ENCODE results near the gene SLC6A12. TPM values are rescaled to one million over a fixed set of nuclear protein-coding genes. Genes with fewer than 3 reads are reported as not detected.

SLC6A12 gene
- total and polyA plus RNA-seq, 2 donors (not counting 3 experiments of a cell fraction or from before 2014, with no cell fraction given): not detected

DNA sequence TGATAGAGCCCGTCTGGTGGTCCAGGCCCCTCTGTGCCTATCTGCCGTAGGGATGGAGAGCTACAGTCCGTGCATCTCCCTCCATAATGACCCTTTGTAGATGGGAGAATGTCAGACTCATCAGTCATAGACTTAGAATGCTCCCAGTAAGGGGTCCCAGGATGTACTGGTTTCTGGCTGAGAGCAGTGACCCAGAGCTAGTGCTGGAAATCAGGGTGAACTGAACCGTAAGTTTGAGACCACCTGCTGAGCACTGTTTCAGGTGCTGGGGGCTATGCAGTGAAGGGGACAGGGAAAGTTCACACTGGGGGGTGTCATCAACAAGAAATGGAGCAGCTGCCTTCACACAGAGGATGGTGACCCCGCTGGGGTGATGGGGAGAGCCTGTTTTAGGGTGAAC, 34.1 kb downstream of the SLC6A12 start:
- no peak overlapping the region for H2AFZ ChIP-seq (ENCODE audit: low read depth, low read length)
- no peak overlapping the region for H3K9ac ChIP-seq (replicated peaks; ENCODE audit: extremely low read depth, insufficient read depth, low read length)
- POLR2A ChIA-PET: no interaction called here
- CTCF ChIA-PET: interaction anchor here (1.7 kb wide), 1 partner anchor 9 kb away, joined by 7 read pairs; no protein-coding TSS in a partner anchor
- DNase-seq (ENCODE audit: low read depth, low spot score) (no peak), FAIRE-seq (no peak)
- BruUV-seq (replicated peaks): no TSS peak
- intact Hi-C loops (cut with micrococcal nuclease): no loop called here
- dilution Hi-C loops (cut with MboI; ENCODE audit: extremely low pct_ligation_motif_present, low sequenced_read_pairs): no loop called here
- TF ChIP-seq EZH2 (IDR thresholded peaks at IDR 0.05; ENCODE audit: borderline replicate concordance, low read depth, low read length, severe bottlenecking) (no peak), CTCF (IDR thresholded peaks at IDR 0.05; ENCODE audit: extremely low read depth in 1 of 2, insufficient read depth in 1 of 2, low read depth in 1 of 2, low read length in 2 of 2) (no peak), MYC (IDR thresholded peaks at IDR 0.05; ENCODE audit: low read depth, low read length) (no peak), POLR2AphosphoS5 (IDR thresholded peaks at IDR 0.05; ENCODE audit: insufficient read depth, low read depth, low read length) (no peak), POLR2A (IDR thresholded peaks at IDR 0.05; ENCODE audit: low read depth, low read length) (no peak), GATA2 (IDR thresholded peaks at IDR 0.05; ENCODE audit: insufficient read depth, insufficient read length, low read depth, low read length) (no peak), MAX (IDR thresholded peaks at IDR 0.05; ENCODE audit: insufficient read depth, insufficient read length) (no peak), FOS (IDR thresholded peaks at IDR 0.05; ENCODE audit: borderline replicate concordance, insufficient read depth, low read length) (no peak), JUN (IDR thresholded peaks at IDR 0.05; ENCODE audit: borderline replicate concordance, insufficient read depth, insufficient read length, low read depth) (no peak)
- H4K20me1 ChIP-seq (replicated peaks; ENCODE audit: control insufficient read depth, extremely low read depth, insufficient read depth, low read length): no peaks in the 10 kb centered on the region
- H3K27ac ChIP-seq (ENCODE audit: insufficient read depth, low read depth, low read length): no peak overlapping the region
- no peak overlapping the region for H3K4me2 ChIP-seq (ENCODE audit: insufficient read depth, low read length)
- no peaks in the 10 kb centered on the region for H3K4me1 ChIP-seq (ENCODE audit: control insufficient read depth, extremely low read depth, insufficient read depth, low read length)
- no peaks in the 10 kb centered on the region for H3K9me1 ChIP-seq (replicated peaks; ENCODE audit: control insufficient read depth, extremely low read depth, insufficient read depth, low read length)
- no peaks in the 10 kb centered on the region for H3K27me3 ChIP-seq (ENCODE audit: control insufficient read depth in 2 of 2, insufficient read depth in 2 of 2, low read length in 2 of 2)
- H3K36me3 ChIP-seq (ENCODE audit: control insufficient read depth in 2 of 2, extremely low read depth in 1 of 2, insufficient read depth in 2 of 2, low read length in 2 of 2): no peaks in the 10 kb centered on the region
- H3K79me2 ChIP-seq (ENCODE audit: control insufficient read depth, insufficient read depth, low read length): no peaks in the 10 kb centered on the region
- H3K4me3 ChIP-seq (replicated peaks in 1 of 3; ENCODE audit: insufficient read depth in 1 of 3, low read depth in 1 of 3, low read length in 3 of 3): no peak overlapping the region
- no peaks in the 10 kb centered on the region for H3K9me3 ChIP-seq (replicated peaks; ENCODE audit: control insufficient read depth, insufficient read depth, low read length)

Measured in endothelial cell of umbilical vein (primary cell).